GM18909 (cell line): ENCODE data around the gene SVIL.
"Not testable (repeated sequence)": the region's sequence is repeated elsewhere in the genome, so short reads cannot be mapped to it uniquely, and the experiment has no call there.

Experiments
- ATAC-seq: cut with Tn5 transposase; IDR thresholded peaks from one replicate; pipeline ENCODE4 v1.9.1; 2021; ENCODE audit warnings: mild to moderate bottlenecking; ENCODE audit not compliant: unreplicated experiment, poor library complexity

SVIL gene

GRCh38 chr10:29608476-29609301, 26.1 kb downstream of the SVIL start:
- ATAC-seq: no peak

DNA sequence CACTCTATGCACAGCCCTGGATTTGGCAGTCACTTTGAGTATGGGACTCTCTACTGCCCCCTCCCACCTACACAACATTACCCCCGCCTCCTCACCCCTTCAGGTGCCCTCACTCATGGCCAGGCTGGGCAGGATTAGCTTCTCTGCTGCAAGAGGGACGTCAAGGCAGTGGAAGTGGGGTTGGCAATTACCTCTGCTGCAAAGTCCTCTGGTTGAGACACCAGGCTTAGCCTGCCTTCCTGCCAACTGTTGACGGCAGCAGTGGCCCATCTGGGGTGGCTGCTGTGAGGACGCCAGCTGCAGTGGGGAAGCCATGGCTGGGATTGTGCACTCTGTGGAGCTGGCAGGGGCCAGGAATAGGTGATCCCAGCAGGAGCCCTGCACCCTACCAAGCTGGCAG, 26.7 kb downstream of the SVIL start:
- ATAC-seq: no peak

DNA sequence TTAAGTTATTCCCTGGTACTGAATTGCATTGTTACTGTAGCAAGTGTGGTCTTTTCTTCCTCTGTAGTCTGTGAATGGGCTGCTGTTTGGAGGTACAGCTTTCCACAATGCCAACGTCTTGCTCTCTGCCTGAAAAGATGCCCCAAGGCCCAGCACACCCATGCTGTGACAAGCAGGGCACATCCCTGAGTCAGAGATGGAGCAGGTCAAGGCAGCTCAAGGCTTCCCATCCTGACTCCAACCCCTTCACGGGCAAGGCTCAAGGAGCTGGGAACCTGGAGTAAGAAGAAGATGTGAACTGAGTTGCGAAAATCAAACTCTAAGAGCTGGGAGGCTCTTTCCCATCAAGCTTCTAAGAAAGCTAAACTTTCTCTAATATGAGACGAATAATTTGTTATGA, 27.2 kb downstream of the SVIL start:
- no peak for ATAC-seq

GRCh38 chr10:29606693-29607092, 28.1 kb downstream of the SVIL start:
- not testable (repeated sequence) for ATAC-seq

- ATAC-seq: no peak
These were observed 30.4 kb downstream of the SVIL start for GRCh38 chr10:29604291-29604825.

DNA sequence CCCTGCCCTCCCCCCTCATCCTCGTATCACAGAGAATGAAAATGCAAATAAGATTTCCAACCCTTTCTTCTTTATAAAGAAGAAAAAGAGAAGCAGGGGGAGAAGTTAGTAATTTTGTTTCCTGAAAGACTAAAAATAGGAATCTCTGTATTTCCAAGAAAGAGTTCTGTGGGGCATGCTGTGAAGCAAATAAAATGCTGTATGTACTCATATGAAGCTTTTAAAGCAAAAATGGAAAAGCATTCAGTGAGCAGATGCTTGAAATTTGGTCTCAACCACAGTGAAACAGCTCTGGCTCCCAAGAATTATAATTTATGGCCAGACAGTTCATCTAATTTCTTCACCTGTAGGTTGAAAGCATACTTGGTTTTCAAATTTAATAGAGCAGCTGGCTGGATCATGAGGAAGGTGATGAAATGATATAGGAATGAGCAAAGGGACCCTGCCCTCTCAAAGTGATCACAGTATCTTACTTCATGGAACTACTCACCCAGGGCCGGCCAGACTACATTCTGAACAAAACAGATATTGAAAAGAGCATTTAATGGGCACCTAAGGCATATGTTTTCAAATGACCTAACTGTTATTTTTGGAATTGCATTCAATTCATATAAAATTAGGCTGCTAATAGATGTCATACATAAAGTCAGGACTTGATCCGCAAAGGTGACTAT, 31.4 kb downstream of the SVIL start:
- ATAC-seq: no peak

DNA sequence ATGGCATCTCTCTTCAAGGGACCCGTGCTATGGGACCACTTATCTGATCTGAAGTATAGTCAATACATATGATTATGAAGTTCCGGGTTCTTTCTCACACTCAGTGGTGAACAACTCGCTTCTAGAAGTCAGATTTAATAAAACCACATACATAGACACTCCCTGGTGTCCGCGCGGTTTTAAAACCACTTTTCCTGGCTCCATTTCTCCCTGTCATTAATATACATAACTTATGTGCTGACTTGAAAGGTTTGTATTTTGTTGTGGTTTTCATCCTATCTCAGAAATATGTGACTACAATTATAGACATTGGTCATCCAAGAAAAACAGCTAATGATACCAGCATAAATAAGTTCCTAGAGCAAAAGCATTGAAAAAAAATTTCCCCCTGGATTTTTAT, 34.0 kb downstream of the SVIL start:
- ATAC-seq: no peak

DNA sequence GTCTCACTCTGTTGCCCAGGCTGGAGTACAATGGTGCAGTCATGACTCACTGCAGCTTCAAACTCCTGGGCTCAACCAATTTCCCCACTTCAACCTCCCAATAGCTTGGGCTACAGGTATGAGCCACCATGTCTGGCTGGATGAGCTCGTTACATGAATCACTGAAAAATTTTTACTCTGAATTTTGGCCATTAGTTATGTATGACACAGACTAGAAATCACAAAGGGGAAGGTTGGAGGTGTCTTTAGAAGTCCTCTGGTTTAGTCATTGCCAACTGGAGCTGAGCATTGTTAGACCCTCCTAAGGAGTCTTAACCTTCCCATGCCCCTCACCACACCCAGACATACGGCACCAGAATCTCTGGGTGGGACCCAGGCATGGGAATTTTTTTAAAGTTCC, 34.7 kb downstream of the SVIL start:
- no peak for ATAC-seq

GRCh38 chr10:29598851-29599311, 35.9 kb downstream of the SVIL start:
- ATAC-seq: no peak

GRCh38 chr10:29596826-29597225, 37.9 kb downstream of the SVIL start:
- ATAC-seq: no peak

DNA sequence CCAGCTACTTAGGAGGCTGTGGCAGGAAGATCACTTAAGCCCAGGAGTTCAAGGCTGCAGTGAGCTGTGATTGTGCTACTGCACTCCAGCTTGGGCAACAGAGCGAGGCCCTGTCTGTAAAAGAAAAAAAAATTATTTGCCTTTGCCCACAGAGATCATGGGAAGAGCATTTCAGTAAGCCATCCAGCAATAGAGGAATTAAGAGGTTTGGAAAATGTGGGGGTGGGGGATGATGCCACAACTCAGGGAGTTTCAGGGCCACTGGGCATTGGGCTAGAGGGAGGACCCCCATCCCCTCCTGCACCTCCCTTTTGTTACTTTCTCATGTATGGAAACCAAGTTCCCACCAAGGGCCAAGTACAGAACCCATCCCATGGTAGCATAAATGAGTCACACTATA, 38.4 kb downstream of the SVIL start:
- ATAC-seq: no peak

GRCh38 chr10:29595636-29596225, 39.0 kb downstream of the SVIL start:
- no peak for ATAC-seq

- ATAC-seq: no peak
These were observed 39.6 kb downstream of the SVIL start for GRCh38 chr10:29595146-29595545.

GRCh38 chr10:29591651-29591968, 43.2 kb downstream of the SVIL start:
- ATAC-seq: no peak

DNA sequence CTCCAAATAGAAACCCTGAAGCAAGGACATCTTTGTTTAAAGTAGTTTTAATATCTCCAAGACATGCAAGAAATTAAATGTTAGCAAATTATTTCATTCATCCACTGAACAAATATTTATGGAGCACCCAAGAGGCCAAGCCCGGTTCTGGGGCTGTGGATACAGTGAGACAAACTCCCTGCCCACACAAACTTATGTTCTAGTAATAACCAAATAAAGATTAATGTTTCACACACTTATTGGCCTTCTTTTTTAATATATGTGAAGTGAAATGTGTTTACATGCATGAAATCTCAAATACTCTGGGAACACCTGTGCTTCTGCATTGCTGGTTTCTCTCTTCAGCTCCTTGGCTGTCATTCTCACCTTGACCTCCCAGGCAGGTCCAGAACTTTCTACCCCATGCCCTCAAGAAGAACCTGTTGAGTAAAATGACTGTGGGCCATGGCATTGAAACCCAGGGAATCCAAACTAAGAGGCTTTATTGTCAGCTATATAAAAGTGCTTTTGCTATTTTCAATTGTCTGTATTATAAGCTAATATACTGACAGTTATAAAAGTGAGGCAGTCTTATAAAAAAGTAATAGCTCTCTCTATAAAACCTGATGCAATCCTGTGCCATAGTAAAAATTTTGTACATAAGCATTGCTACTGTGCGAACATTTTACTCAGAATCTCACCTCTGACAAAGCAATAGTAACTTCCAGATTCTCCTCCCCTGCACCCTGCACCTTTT, 43.7 kb downstream of the SVIL start:
- no peak for ATAC-seq

- no peak for ATAC-seq
These were observed 45.9 kb downstream of the SVIL start for GRCh38 chr10:29588629-29589421.

DNA sequence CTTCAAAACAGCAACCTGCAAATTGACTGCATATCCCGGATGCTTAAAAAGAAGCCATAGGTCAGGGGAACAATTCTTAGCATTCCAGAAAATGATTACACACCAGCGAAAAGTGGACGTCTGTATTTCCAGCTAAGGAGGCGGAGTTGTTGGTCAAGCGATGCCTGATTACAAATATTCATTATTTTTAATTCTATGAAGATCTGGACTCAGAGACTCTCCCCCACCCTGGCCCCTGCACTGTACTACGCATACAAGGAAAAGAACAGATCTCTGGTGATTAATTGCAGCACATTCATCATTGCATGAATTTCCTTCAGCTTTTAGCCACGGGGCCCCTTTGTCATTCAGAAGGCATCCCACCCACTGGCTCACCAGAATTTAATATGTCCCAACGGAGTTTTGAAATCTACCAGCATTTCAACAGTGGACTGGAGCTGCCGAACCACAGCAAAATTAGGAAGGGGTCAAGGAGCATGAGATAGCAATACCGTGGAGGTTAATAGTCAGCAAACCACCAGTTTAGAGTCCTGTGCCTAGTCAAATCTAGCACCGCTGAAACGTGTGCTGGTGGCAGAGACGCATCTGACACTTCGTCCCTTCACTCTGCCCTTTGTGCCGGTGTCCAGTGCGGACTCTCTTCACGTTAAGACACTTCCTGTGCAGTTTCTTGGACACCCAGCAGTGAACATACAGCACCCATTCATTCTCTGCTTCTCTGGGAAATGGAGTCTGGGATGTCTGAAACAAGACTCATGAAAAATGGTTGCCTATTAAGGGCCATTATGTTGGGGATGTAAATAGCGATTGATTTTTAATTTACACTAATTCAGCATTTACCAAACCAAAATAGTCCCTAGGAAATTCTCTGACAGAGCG, 46.8 kb downstream of the SVIL start:
- not testable (repeated sequence) for ATAC-seq

DNA sequence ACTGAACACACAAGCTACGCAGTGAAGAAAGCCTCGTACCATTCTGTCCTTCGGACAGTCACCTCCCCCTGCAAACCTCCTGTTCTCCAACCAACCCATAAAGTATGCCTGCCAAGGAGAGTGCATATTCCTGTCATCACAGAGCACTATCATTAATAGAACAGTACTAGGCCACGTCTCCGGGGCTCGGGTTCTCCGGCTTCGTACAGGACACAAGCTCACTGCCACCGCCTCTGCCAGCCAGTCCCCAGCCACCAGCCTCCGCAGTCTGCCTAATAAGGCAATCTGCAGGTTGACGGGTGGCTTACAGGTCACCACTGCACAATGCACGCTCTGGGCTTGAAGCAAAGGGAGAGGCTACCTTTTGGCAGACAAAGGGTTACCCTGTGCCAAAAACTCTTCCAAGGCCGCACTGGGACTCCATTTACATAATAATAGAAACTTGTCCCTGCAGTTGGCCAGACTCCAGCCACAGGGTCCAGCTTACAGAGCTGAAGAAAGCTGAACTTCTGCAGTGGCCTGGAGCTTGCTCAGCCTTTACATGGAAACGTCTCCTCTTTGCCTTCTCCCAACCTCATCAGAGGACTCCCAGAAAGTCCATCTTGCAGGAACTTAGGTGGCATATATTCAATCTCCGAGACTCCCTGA, 47.5 kb downstream of the SVIL start:
- ATAC-seq: not testable (repeated sequence)
